ENCODE data around the gene MAD2L1BP.

GRCh38 chr6:43678341-43678740 is 42.7 kb downstream of the MAD2L1BP start:
- TF ChIP-seq CTCF (optimal IDR thresholded peaks at IDR 0.05 in 1 of 3, IDR thresholded peaks at IDR 0.05 in 1 of 3, conservative IDR thresholded peaks at IDR 0.05 in 1 of 3; ENCODE audit: extremely low read depth in 1 of 3, insufficient read depth in 2 of 3, low read length in 3 of 3) (no peak), EZH2 (IDR thresholded peaks at IDR 0.05; ENCODE audit: low read length) (no peak)

Measured in keratinocyte (primary cell).